ENCODE data around the gene EGLN1.

DNA sequence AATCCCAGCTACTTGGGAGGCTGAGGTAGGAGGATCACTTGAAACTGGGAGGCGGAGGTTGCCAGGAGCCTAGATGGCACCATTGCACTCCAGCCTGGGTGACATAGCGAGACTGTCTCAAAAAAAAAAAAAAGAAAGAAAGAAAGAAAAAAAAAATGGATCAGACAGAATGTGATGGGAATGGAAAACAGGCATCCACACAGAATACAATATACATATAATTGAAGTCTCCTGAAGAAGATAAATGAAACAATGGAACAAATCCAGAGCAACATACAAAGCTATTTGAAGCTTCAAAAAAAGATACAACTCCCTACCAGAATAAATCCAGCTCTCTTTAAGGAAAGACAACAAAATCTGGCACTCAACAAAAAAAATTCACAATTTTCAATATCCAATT lies 10.9 kb upstream of the EGLN1 start:
- TF ChIP-seq, protein P1, sequence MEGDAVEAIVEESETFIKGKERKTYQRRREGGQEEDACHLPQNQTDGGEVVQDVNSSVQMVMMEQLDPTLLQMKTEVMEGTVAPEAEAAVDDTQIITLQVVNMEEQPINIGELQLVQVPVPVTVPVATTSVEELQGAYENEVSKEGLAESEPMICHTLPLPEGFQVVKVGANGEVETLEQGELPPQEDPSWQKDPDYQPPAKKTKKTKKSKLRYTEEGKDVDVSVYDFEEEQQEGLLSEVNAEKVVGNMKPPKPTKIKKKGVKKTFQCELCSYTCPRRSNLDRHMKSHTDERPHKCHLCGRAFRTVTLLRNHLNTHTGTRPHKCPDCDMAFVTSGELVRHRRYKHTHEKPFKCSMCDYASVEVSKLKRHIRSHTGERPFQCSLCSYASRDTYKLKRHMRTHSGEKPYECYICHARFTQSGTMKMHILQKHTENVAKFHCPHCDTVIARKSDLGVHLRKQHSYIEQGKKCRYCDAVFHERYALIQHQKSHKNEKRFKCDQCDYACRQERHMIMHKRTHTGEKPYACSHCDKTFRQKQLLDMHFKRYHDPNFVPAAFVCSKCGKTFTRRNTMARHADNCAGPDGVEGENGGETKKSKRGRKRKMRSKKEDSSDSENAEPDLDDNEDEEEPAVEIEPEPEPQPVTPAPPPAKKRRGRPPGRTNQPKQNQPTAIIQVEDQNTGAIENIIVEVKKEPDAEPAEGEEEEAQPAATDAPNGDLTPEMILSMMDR (IDR thresholded peaks at IDR 0.05), result no peak
- TF ChIP-seq POLR2A (IDR thresholded peaks at IDR 0.05), result no peak

Measured in thyroid gland (tissue), 4 donors.